GM20431 (cell line): ENCODE results near the gene ASIC2.

Source experiments
- in situ Hi-C: fragments of 300-500 bp; cut with MseI, MboI; formaldehyde crosslinking; loops from one replicate; pipeline ENCODE4 v1.15.0; 2020; ENCODE audit warnings: low sequenced_read_pairs; ENCODE audit not compliant: unreplicated experiment

Gene ASIC2

GRCh38 chr17:33124871-33125551 lies 168.1 kb downstream of the ASIC2 start:
- in situ Hi-C loops = no loop called here

DNA sequence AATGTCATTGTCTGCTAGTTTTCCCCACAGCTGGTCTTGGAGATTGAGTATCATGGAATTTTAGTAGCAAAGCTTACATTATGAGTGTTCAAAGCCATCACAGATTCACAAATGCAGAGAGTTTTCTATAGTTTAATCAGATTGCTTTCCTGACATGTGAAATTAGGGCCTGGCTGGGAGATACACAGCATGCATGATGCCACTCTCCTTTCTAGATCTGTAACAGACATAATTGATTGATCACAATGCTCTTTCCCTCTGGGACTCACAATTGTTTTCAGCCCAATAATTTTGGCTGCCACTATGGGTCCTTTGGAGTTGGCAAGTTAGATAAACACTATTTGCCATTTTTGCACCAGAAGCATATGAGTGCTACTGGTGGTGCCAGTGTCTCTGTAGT lies 168.9 kb downstream of the ASIC2 start:
- in situ Hi-C loops = no loop called here

GRCh38 chr17:33121756-33122155 lies 171.3 kb downstream of the ASIC2 start:
- in situ Hi-C loops = no loop called here

- in situ Hi-C loops = no loop called here
Observed at GRCh38 chr17:33121272-33121671, 171.8 kb downstream of the ASIC2 start.

GRCh38 chr17:33120103-33120502 lies 173.0 kb downstream of the ASIC2 start:
- in situ Hi-C loops = no loop called here

GRCh38 chr17:33118391-33119075 lies 174.6 kb downstream of the ASIC2 start:
- in situ Hi-C loops = no loop called here

DNA sequence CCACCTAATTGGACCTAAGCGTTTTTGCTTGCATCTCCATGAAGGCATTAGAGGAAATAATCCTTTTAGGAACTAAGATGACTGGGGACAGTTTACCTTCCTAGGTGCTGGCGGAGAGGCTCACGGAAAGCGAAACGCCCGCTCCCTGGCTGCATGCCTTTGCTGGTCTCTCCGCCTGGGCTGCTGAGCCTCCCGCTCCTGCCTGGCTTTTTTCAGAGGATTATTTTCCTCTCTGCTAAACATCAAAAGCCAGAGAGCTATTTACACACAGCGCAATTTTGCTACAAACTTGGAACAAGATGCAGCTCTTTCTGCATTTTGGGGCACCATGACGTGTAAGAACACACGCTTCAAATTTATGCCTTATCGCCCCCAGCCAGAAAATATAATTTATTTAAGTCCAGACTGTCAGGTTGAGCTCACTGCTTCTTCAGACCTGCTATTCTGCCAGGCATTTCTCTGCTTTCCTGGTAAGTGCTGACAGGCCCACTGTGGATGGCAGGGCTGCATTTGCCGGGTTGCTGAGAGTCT lies 177.0 kb downstream of the ASIC2 start:
- in situ Hi-C loops = no loop called here

DNA sequence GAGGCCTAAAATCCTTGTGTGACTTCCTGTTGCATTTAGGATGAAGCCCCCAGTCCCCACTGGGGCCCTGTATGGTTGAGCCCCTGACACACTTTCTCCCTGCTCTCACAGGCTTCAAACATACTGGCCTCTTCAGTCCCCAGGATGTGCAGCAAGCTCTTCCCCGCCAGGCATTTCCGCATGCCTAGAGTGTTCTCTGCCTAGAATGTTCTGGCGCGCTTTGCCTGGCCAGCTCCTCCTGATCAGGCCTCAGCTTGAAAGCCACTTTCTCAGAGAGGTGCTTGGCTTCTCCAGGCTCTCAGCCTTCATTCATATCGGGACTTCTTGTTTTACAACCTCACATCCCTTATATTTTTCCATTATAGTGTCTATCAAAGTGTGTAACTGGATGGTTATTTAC lies 177.7 kb downstream of the ASIC2 start:
- in situ Hi-C loops = no loop called here

DNA sequence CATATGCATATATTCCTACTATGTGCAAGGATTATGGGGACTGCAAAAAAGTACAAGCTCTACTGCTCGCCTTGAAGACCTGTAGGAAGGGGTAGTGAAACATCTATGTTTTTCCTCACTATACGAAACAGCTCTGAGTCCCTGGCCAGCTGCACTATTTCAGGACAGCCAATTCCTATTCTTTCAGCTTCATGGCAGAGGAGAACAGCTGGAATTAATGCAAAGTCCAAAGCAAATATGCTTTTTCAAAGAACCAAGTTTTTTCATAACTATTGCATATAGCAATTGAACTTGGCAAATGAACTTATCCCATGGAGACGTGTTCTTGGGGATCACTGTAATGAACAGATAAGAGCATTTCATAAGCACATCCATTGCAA lies 179.1 kb downstream of the ASIC2 start:
- in situ Hi-C loops = no loop called here

DNA sequence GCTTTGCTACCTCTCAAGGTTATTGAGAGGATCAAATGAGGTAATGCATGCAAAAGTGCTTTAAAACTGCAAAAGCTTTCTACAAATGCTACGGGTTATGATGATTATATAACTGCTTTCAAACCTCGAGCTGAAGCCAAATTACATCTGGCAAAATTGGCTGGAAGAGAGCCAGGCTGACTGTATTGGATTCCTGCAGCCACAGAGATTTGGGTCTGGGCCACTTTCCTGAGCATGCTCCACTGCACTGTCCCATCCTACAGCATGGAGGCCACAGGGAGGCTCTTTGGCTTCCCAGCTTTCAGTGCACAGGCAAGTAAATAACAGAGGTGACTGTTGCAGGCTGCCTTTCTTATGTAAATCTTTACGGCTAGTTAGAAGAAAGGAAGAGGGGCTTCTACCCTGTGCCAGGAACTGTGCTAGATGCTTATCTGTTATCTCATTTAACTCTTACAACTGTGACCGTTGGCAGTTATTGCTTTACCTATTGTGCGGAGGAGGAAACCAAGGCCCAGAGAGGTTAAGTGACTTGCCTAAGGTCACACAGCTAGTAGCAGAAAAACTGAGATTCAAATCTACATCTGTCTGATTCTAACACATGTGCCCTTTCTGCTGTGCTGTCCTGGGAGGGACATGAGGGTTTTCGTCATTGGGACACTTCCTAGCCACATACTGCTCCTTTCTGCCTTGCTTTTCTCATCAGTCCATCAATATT lies 179.7 kb downstream of the ASIC2 start:
- in situ Hi-C loops = no loop called here

- in situ Hi-C loops = no loop called here
Observed at GRCh38 chr17:33112763-33113162, 180.3 kb downstream of the ASIC2 start.

DNA sequence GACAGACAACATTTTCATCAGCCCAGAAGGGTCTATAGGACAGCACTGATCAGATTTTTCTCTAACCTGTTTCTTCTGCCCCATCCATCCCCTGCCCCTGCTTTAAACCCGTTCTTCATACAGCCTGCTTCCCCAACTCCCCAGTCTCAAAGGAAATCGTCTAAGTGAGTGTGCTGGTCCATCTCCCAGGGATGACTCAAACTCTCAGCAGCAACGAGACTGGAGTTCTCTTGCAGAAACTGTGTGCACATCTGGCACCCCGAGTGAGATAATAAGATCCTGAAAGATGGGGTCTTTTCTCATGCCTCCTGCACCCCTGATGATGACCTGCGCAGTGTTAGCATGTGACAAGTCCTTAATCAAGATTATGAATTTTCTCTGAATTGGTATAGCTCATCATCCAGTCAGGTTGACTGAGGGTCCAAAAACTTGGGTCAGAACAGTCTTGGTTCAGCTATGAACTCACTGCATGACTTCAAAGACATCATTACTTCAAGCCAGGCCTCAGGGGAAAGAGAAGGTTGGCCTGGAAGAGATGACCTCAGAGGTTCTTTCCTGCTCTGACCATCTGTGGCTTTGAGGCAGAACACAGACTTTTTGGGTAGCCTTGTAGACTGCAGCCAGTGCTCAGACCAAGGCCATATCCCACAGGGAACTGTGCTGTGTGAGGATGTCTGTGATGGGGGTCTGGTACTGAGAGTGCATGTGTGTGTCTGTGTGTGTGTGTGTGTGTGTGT lies 183.6 kb downstream of the ASIC2 start:
- in situ Hi-C loops = no loop called here

- in situ Hi-C loops = no loop called here
Observed at GRCh38 chr17:33106525-33107165, 186.4 kb downstream of the ASIC2 start.

- in situ Hi-C loops = no loop called here
Observed at GRCh38 chr17:33105911-33106310, 187.2 kb downstream of the ASIC2 start.

GRCh38 chr17:33099906-33100305 lies 193.2 kb downstream of the ASIC2 start:
- in situ Hi-C loops = no loop called here

DNA sequence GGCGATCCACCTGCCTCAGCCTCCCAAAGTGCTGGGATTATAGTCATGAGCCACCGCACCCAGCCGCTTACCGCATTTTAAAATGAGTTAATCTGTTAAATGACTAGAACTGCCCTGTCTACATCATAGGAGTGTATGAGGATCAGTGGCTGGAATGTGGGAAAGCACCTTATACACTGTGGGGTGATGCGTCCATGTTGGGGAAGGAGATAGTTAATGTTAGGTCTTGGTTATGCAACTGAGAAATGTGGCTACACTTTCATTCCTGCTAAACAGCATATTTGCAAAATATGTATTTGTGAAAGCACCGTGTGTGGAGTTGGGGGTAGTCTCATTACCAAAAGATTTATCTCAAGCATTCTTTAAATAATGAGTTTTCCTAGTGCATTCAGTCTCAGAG lies 193.8 kb downstream of the ASIC2 start:
- in situ Hi-C loops = no loop called here

GRCh38 chr17:33097411-33097810 lies 195.7 kb downstream of the ASIC2 start:
- in situ Hi-C loops = no loop called here

GRCh38 chr17:33096161-33096560 lies 196.9 kb downstream of the ASIC2 start:
- in situ Hi-C loops = no loop called here

DNA sequence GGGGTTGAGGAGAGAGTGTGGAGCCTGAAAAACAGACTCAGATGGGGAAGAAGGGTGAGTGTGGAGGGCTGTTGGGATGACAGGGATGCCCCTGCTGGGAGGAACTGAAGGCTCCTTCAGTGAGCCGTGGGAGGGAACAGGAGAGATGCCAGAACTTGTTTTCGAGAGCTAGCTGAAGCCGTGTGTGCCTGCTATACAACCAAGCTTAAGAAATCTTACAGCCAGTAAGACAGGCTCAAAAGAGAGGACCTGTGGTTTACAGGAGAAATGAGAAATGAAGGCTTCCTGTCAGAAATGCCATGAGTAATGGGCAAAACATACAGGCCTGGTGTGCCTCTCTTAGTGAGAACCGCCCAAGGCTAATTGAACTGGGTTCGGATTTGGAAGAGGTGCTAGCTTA lies 201.8 kb downstream of the ASIC2 start:
- in situ Hi-C loops = no loop called here

GRCh38 chr17:33090806-33091205 lies 202.3 kb downstream of the ASIC2 start:
- in situ Hi-C loops = no loop called here
